Upper lobe of right lung (tissue), 1 donor: ENCODE data around the gene PPP4R1. TPM values are rescaled to one million over a fixed set of nuclear protein-coding genes. Genes with fewer than 3 reads are reported as not detected.

Source experiments
- ATAC-seq: fragments of 200-7000 bp; cut with Tn5 transposase; one replicate; pipeline ENCODE4 v1.9.1; 2020; ENCODE audit warnings: mild to moderate bottlenecking, moderate library complexity
- DNase-seq: peaks from one replicate; pipeline ENCODE4 v3.0.0-alpha.2; 2020
- H3K27ac ChIP-seq: fragments of 200-600 bp; one replicate; pipeline ENCODE4 v1.8.0; 2022
- H3K27me3 ChIP-seq: fragments of 200-600 bp; one replicate; pipeline ENCODE4 v1.8.0; 2022; ENCODE audit warnings: mild to moderate bottlenecking
- H3K36me3 ChIP-seq: fragments of 200-600 bp; one replicate; pipeline ENCODE4 v1.8.0; 2022
- H3K4me1 ChIP-seq: fragments of 200-600 bp; one replicate; pipeline ENCODE4 v1.8.0; 2022
- H3K4me3 ChIP-seq: fragments of 200-600 bp; one replicate; pipeline ENCODE4 v1.8.0; 2022; ENCODE audit warnings: mild to moderate bottlenecking
- H3K9me3 ChIP-seq: fragments of 200-600 bp; one replicate; pipeline ENCODE4 v1.8.0; 2022
- CTCF ChIP-seq: fragments of 200-600 bp; IDR thresholded peaks from one replicate; pipeline ENCODE4 v1.8.0; 2022; ENCODE audit warnings: antibody characterized with exemption
- intact Hi-C: fragments of 100-400 bp; cut with DNase I; formaldehyde crosslinking; loops from one replicate; pipeline ENCODE4 v1.11.0; 2022
- total RNA-seq: library from RNA; stranded (reverse); fragmentation: NEBNext Ultra II Directional; extraction: Animal tissue kit (Norgen Biotek cat#: 25700); gene quantifications from one replicate; pipeline ENCODE4 v1.2.1, GENCODE V29; 2021
- donor health status: DM: no; HTN: yes; CAD: no; lungs with severe emphysema.

The PPP4R1 gene
- total RNA-seq, 1 donor from 2014 or later, result 141 TPM

- intact Hi-C loops, result no loop called here
- peak; percentile 67 for ATAC-seq
- DNase-seq, result no peak
- Histone ChIP-seq H3K27me3 (no peaks in the 10 kb centered on the region), H3K36me3 (peaks cover 67% of the 10 kb centered on the region), H3K27ac (no peak overlapping the region), H3K9me3 (no peaks in the 10 kb centered on the region), H3K4me1 (peaks cover 3% of the 10 kb centered on the region), H3K4me3 (no peak overlapping the region)
- no peak for TF ChIP-seq CTCF
Observed at GRCh38 chr18:9561759-9562158, 52.6 kb downstream of the PPP4R1 start.

GRCh38 chr18:9559253-9559652 lies 55.1 kb downstream of the PPP4R1 start:
- Histone ChIP-seq H3K4me1 (no peaks in the 10 kb centered on the region), H3K9me3 (no peaks in the 10 kb centered on the region), H3K36me3 (peaks cover 92% of the 10 kb centered on the region), H3K4me3 (no peak overlapping the region), H3K27ac (no peak overlapping the region), H3K27me3 (no peaks in the 10 kb centered on the region)
- intact Hi-C loops, result no loop called here
- no peak for TF ChIP-seq CTCF
- no peak for ATAC-seq
- no peak for DNase-seq

GRCh38 chr18:9558387-9559064 lies 55.8 kb downstream of the PPP4R1 start:
- Histone ChIP-seq H3K4me1 (no peaks in the 10 kb centered on the region), H3K4me3 (no peak overlapping the region), H3K27me3 (no peaks in the 10 kb centered on the region), H3K9me3 (no peaks in the 10 kb centered on the region), H3K36me3 (peaks cover 94% of the 10 kb centered on the region), H3K27ac (no peak overlapping the region)
- DNase-seq (no peak), ATAC-seq (no peak)
- no peak for TF ChIP-seq CTCF
- intact Hi-C loops, result no loop called here

GRCh38 chr18:9557250-9557943 lies 57.0 kb downstream of the PPP4R1 start:
- intact Hi-C loops, result no loop called here
- no peaks in the 10 kb centered on the region for H3K9me3 ChIP-seq
- no peak for TF ChIP-seq CTCF
- peaks cover 94% of the 10 kb centered on the region for H3K36me3 ChIP-seq
- DNase-seq (no peak), ATAC-seq (no peak)
- H3K4me1 ChIP-seq, result no peaks in the 10 kb centered on the region
- H3K27ac ChIP-seq, result no peak overlapping the region
- H3K27me3 ChIP-seq, result no peaks in the 10 kb centered on the region
- H3K4me3 ChIP-seq, result no peak overlapping the region

- Histone ChIP-seq H3K27ac (no peak overlapping the region), H3K27me3 (no peaks in the 10 kb centered on the region), H3K36me3 (peaks cover 94% of the 10 kb centered on the region), H3K9me3 (no peaks in the 10 kb centered on the region), H3K4me3 (no peak overlapping the region), H3K4me1 (no peaks in the 10 kb centered on the region)
- DNase-seq, result no peak
- no peak for TF ChIP-seq CTCF
- intact Hi-C loops, result no loop called here
- ATAC-seq, result no peak
Observed at GRCh38 chr18:9552616-9553015, 61.7 kb downstream of the PPP4R1 start.
